Upper lobe of left lung (tissue), 6 donors: ENCODE measurements around the gene TACC2. TPM values are rescaled to one million over a fixed set of nuclear protein-coding genes. Genes with fewer than 3 reads are reported as not detected.

Experiments used
- ATAC-seq, 2 donors: fragments of 200-7000 bp; cut with Tn5 transposase; one replicate each; pipeline ENCODE4 v1.9.1; 2022; ENCODE audit warnings: mild to moderate bottlenecking in 2 of 2, moderate library complexity in 2 of 2; ENCODE audit not compliant: low FRiP score in 2 of 2
- DNase-seq, 2 donors: peaks; one replicate each; pipeline ENCODE4 v3.0.0-alpha.2; 2019 to 2020
- H3K27ac ChIP-seq, 4 donors: fragments of 200-600 bp; sonication (generic); one replicate each; pipeline ENCODE4 v1.5.1; 2016 to 2019
- H3K27me3 ChIP-seq, 4 donors: fragments of 200-600 bp; sonication (generic); one replicate each; pipeline ENCODE4 v1.5.1; 2017 to 2019
- H3K36me3 ChIP-seq, 4 donors: fragments of 200-600 bp; sonication (generic); one replicate each; pipeline ENCODE4 v1.5.1; 2016 to 2019
- H3K4me1 ChIP-seq, 4 donors: fragments of 200-600 bp; sonication (generic); one replicate each; pipeline ENCODE4 v1.5.1; 2018 to 2019
- H3K4me3 ChIP-seq, 4 donors: fragments of 200-600 bp; sonication (generic); one replicate each; pipeline ENCODE4 v1.5.1; 2017 to 2019; ENCODE audit warnings: mild to moderate bottlenecking in 2 of 4, moderate library complexity in 1 of 4
- H3K9me3 ChIP-seq, 4 donors: fragments of 200-600 bp; sonication (generic); one replicate each; pipeline ENCODE4 v1.5.1; 2018 to 2019
- CTCF ChIP-seq, 6 experiments: fragments of 450-650 bp in 4 of 6; fragments of 200-600 bp in 2 of 6; sonication (generic) in 2 of 6; IDR thresholded peaks; one replicate each; pipeline ENCODE4 v1.5.1; 2016 to 2019; ENCODE audit warnings: antibody characterized with exemption in 6 of 6
- EP300 ChIP-seq, 4 donors: sonication (generic); formaldehyde crosslinking; IDR thresholded peaks; one replicate each; pipeline ENCODE4 v1.5.1; 2017; ENCODE audit warnings: antibody characterized with exemption in 4 of 4, control low read depth in 2 of 4
- POLR2A ChIP-seq, 4 donors: fragments of 450-650 bp; IDR thresholded peaks; one replicate each; pipeline ENCODE4 v1.5.1; 2016 to 2017; ENCODE audit warnings: antibody characterized with exemption in 4 of 4, mild to moderate bottlenecking in 2 of 4
- POLR2AphosphoS5 ChIP-seq, 2 donors: sonication (generic); formaldehyde crosslinking; IDR thresholded peaks; one replicate each; pipeline ENCODE4 v1.5.1; 2017; ENCODE audit warnings: antibody characterized with exemption in 2 of 2
- WGBS, 2 donors: methylation state at CpG; one replicate each; pipeline ENCODE4 v1.1.5; 2017 to 2018; 5-methylcytosine and 5-hydroxymethylcytosine counted together
- total RNA-seq, 6 donors: library from RNA; depleted of rRNA in 4 of 6; stranded (reverse); fragments of >200 nt in 4 of 6; gene quantifications; one replicate each; pipeline versions ENCODE4 v1.1.0 to v1.2.1, GENCODE V29; 2016 to 2021
- donor health status: DM: no; HTN: no; CAD: no; lungs with moderate emphysema.
- donor health status: DM: no; HTN: yes; CAD: no; lungs with severe emphysema.

Gene TACC2
- total RNA-seq, 6 donors from 2014 or later: 158 to 701 (median 386) TPM

GRCh38 chr10:122237331-122237990 is 248.5 kb downstream of the TACC2 start:
- DNase-seq: no peak
- 87 to 92% methylated on average over 17 of the region's 17 CpGs for WGBS, 2 donors
- ATAC-seq: no peak

GRCh38 chr10:122239578-122240257 is 250.8 kb downstream of the TACC2 start:
- H3K27ac ChIP-seq: no peak overlapping the region
- TF ChIP-seq POLR2AphosphoS5 (IDR thresholded peaks at IDR 0.05): no peak
- no peak for TF ChIP-seq EP300 (IDR thresholded peaks at IDR 0.05)
- TF ChIP-seq CTCF (IDR thresholded peaks at IDR 0.05): no peak
- ATAC-seq (peak in 1 of 2 donors; percentile 79), DNase-seq (no peak)
- 92 to 95% methylated on average over 10 of the region's 10 CpGs for WGBS, 2 donors
- peaks cover 32 to 95% (median 75%) of the 10 kb centered on the region in 4 donors for H3K36me3 ChIP-seq
- no peaks in the 10 kb centered on the region for H3K4me1 ChIP-seq
- H3K27me3 ChIP-seq: no peaks in the 10 kb centered on the region
- H3K4me3 ChIP-seq: no peak overlapping the region
- no peaks in the 10 kb centered on the region for H3K9me3 ChIP-seq

More at GRCh38 chr10:122237331-122237990, 248.5 kb downstream of the TACC2 start:
- Histone ChIP-seq H3K27me3 (no peaks in the 10 kb centered on the region), H3K27ac (no peak overlapping the region), H3K4me3 (no peak overlapping the region), H3K4me1 (no peaks in the 10 kb centered on the region), H3K9me3 (no peaks in the 10 kb centered on the region), H3K36me3 (peaks cover 29 to 91% (median 64%) of the 10 kb centered on the region in 4 donors)
- TF ChIP-seq EP300 (IDR thresholded peaks at IDR 0.05) (no peak), CTCF (IDR thresholded peaks at IDR 0.05) (no peak), POLR2A (IDR thresholded peaks at IDR 0.05) (no peak), POLR2AphosphoS5 (IDR thresholded peaks at IDR 0.05) (no peak)

- Histone ChIP-seq H3K4me3 (no peak overlapping the region), H3K9me3 (no peaks in the 10 kb centered on the region), H3K36me3 (peaks cover 32 to 100% (median 76%) of the 10 kb centered on the region in 4 donors), H3K4me1 (no peaks in the 10 kb centered on the region), H3K27me3 (no peaks in the 10 kb centered on the region), H3K27ac (no peak overlapping the region)
- ATAC-seq (no peak), DNase-seq (no peak)
- 98 to 99% methylated on average over 6 of the region's 6 CpGs for WGBS, 2 donors
- TF ChIP-seq POLR2AphosphoS5 (IDR thresholded peaks at IDR 0.05) (no peak), EP300 (IDR thresholded peaks at IDR 0.05) (no peak), CTCF (IDR thresholded peaks at IDR 0.05) (no peak), POLR2A (IDR thresholded peaks at IDR 0.05) (no peak)
These were observed 251.4 kb downstream of the TACC2 start for GRCh38 chr10:122240401-122240800.

- no peaks in the 10 kb centered on the region for H3K27me3 ChIP-seq
- TF ChIP-seq POLR2A (IDR thresholded peaks at IDR 0.05): no peak
- TF ChIP-seq EP300 (IDR thresholded peaks at IDR 0.05): no peak
- no peak for TF ChIP-seq POLR2AphosphoS5 (IDR thresholded peaks at IDR 0.05)
- TF ChIP-seq CTCF (IDR thresholded peaks at IDR 0.05): no peak
- H3K9me3 ChIP-seq: no peaks in the 10 kb centered on the region
- no peak overlapping the region for H3K4me3 ChIP-seq
- no peak for DNase-seq
- no peak overlapping the region for H3K27ac ChIP-seq
- H3K36me3 ChIP-seq: peaks cover 30 to 100% (median 76%) of the 10 kb centered on the region in 4 donors
- WGBS, 2 donors: 93 to 98% methylated on average over 7 to 8 of the region's 8 CpGs
- no peaks in the 10 kb centered on the region for H3K4me1 ChIP-seq
- ATAC-seq: no peak
These were observed 252.9 kb downstream of the TACC2 start for GRCh38 chr10:122241836-122242235.
